DOHH2 (cell line): ENCODE data around the gene LYPD6.

Source experiments
- H3F3A ChIP-seq: fragments of 200-600 bp; sonication (generic), shearing (Covaris generic); 2 replicates; pipeline ENCODE4 v1.6.0; 2016; ENCODE audit warnings: antibody characterized with exemption, mild to moderate bottlenecking; ENCODE audit not compliant: control insufficient read depth, insufficient read depth
- H3K27ac ChIP-seq: fragments of 200-600 bp; sonication (generic); 2 replicates; pipeline ENCODE4 v1.5.1; 2014; ENCODE audit warnings: low read depth, mild to moderate bottlenecking, low read length, moderate library complexity
- H3K27me3 ChIP-seq: fragments of 200-600 bp; sonication (generic); 2 replicates; pipeline ENCODE4 v1.6.1; 2014; ENCODE audit warnings: mild to moderate bottlenecking, low read length, mixed read lengths; ENCODE audit not compliant: control insufficient read depth
- H3K36me3 ChIP-seq: fragments of 200-600 bp; sonication (generic); 2 replicates; pipeline ENCODE4 v1.6.1; 2014; ENCODE audit warnings: mild to moderate bottlenecking, low read length, moderate library complexity, mixed read lengths; ENCODE audit not compliant: control insufficient read depth
- H3K4me1 ChIP-seq: fragments of 200-600 bp; sonication (generic); 2 replicates; pipeline ENCODE4 v1.6.1; 2014; ENCODE audit warnings: mild to moderate bottlenecking, low read length, mixed read lengths; ENCODE audit not compliant: control insufficient read depth
- H3K4me2 ChIP-seq: fragments of 200-600 bp; sonication (generic); 2 replicates; pipeline ENCODE4 v1.6.0; 2014; ENCODE audit warnings: mild to moderate bottlenecking, low read length, moderate library complexity
- H3K4me3 ChIP-seq: fragments of 200-600 bp; sonication (generic); 2 replicates; pipeline ENCODE4 v1.5.1; 2014; ENCODE audit warnings: mild to moderate bottlenecking, low read length, mixed read lengths
- H3K79me2 ChIP-seq: fragments of 200-600 bp; sonication (generic); 2 replicates; pipeline ENCODE4 v1.6.1; 2014; ENCODE audit warnings: mild to moderate bottlenecking, low read length, mixed read lengths; ENCODE audit not compliant: control insufficient read depth
- H3K9me2 ChIP-seq: fragments of 200-600 bp; sonication (generic); replicated peaks from 2 replicates; pipeline ENCODE4 v1.6.1; 2014; ENCODE audit warnings: mild to moderate bottlenecking, low read length, mixed read lengths; ENCODE audit not compliant: control insufficient read depth
- H3K9me3 ChIP-seq: fragments of 200-600 bp; sonication (generic); 2 replicates; pipeline ENCODE4 v1.6.1; 2014; ENCODE audit warnings: antibody characterized with exemption, low read length, mixed read lengths; ENCODE audit not compliant: control insufficient read depth, insufficient read depth
- H4K20me1 ChIP-seq: fragments of 200-600 bp; sonication (generic); 2 replicates; pipeline ENCODE4 v1.6.0; 2014; ENCODE audit warnings: low read depth, mild to moderate bottlenecking, antibody characterized with exemption, low read length, moderate library complexity; ENCODE audit not compliant: control insufficient read depth, insufficient read depth
- EZH2phosphoT487 ChIP-seq: fragments of 200-600 bp; sonication (generic); IDR thresholded peaks from 2 replicates; pipeline ENCODE4 v1.6.1; 2017; ENCODE audit warnings: borderline replicate concordance, mild to moderate bottlenecking, antibody characterized with exemption, low read length, moderate library complexity, mixed read lengths
- TF ChIP-seq, protein P1 (sequence below): fragments of 200-600 bp; sonication (generic); IDR thresholded peaks from one replicate; pipeline ENCODE4 v1.5.1; 2014; ENCODE audit warnings: antibody characterized with exemption, mild to moderate bottlenecking, low read depth, low read length; ENCODE audit not compliant: poor library complexity, severe bottlenecking

LYPD6 gene

DNA sequence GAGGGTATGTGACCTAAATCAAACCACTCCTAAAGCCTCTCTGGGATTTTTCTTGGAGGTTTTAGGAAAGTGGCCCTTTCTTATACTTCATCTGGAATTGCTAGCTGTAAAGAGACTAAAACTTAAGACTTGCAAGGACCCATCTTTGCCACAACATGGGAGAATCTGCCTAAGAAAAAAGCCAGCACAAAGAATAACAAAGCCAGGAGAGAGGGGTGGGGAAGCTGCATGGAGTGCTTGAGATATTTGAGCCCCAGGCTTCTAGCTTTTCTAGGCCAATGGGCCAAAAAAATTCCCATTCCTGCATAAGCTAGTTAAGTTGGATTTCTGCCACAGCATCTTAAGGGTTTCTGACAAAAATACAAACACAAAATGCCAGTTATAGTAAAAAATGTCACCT is 38.5 kb upstream of the LYPD6 start:
- H3K79me2 ChIP-seq = no peaks in the 10 kb centered on the region
- no peak for TF ChIP-seq EZH2phosphoT487
- TF ChIP-seq, protein P1, sequence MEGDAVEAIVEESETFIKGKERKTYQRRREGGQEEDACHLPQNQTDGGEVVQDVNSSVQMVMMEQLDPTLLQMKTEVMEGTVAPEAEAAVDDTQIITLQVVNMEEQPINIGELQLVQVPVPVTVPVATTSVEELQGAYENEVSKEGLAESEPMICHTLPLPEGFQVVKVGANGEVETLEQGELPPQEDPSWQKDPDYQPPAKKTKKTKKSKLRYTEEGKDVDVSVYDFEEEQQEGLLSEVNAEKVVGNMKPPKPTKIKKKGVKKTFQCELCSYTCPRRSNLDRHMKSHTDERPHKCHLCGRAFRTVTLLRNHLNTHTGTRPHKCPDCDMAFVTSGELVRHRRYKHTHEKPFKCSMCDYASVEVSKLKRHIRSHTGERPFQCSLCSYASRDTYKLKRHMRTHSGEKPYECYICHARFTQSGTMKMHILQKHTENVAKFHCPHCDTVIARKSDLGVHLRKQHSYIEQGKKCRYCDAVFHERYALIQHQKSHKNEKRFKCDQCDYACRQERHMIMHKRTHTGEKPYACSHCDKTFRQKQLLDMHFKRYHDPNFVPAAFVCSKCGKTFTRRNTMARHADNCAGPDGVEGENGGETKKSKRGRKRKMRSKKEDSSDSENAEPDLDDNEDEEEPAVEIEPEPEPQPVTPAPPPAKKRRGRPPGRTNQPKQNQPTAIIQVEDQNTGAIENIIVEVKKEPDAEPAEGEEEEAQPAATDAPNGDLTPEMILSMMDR = no peak
- H3K27me3 ChIP-seq = peaks cover 4% of the 10 kb centered on the region; the same call in 1 of the 2 replicates
- no peaks in the 10 kb centered on the region for H3K9me3 ChIP-seq
- no peak overlapping the region for H3K4me3 ChIP-seq
- H4K20me1 ChIP-seq = no peaks in the 10 kb centered on the region
- no peaks in the 10 kb centered on the region for H3F3A ChIP-seq
- no peaks in the 10 kb centered on the region for H3K4me1 ChIP-seq
- H3K36me3 ChIP-seq = no peaks in the 10 kb centered on the region
- no peak overlapping the region for H3K4me2 ChIP-seq
- H3K9me2 ChIP-seq = no peaks in the 10 kb centered on the region
- no peak overlapping the region for H3K27ac ChIP-seq

DNA sequence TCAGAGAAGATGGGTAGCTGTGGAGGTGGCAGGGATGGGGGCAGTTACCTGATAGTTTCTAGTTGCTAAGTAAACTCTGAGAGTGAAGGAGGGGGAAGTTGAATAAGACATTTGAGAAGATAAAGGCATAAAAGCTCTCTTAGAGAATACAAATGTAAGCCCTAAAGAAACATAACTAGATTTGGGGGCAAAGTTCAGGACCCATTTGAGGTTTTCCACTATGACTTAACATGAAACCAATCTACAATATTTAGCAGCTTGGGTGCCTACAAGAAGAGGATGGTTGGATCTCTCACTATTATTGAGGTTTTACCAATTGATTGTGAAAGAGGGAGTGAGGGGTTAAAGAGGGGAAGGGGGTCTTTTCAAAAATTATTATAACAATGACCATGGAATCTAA is 34.4 kb upstream of the LYPD6 start:
- no peak overlapping the region for H3K27ac ChIP-seq
- no peaks in the 10 kb centered on the region for H4K20me1 ChIP-seq
- H3K4me2 ChIP-seq = no peak overlapping the region
- TF ChIP-seq EZH2phosphoT487 = no peak
- TF ChIP-seq, protein P1 = no peak
- H3K4me1 ChIP-seq = no peaks in the 10 kb centered on the region
- H3K36me3 ChIP-seq = no peaks in the 10 kb centered on the region
- H3K27me3 ChIP-seq = peaks cover 6% of the 10 kb centered on the region; the same call in 1 of the 2 replicates
- H3K79me2 ChIP-seq = no peaks in the 10 kb centered on the region
- H3K4me3 ChIP-seq = no peak overlapping the region
- H3K9me3 ChIP-seq = no peaks in the 10 kb centered on the region
- no peaks in the 10 kb centered on the region for H3F3A ChIP-seq
- H3K9me2 ChIP-seq = no peaks in the 10 kb centered on the region

DNA sequence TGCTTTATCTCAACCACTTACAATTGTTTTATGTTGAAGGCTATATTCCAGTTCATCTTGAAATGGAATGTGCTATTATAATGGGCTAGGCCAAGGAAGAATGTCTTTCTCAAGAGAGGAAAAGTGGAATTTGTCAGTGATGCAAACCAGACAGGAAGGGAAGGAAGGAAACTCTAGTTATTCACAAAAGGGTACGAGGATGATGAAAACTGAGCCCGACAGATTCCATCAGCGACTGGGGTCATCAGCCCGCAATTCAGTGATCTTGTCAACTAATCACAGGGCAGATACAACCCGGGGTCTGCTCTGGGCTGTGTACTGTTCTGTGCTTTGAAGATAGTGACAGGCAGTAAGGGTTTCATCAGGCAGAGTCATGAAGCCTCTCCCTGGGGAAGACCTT is 23.4 kb upstream of the LYPD6 start:
- no peak for TF ChIP-seq EZH2phosphoT487
- TF ChIP-seq, protein P1 = no peak
- no peak overlapping the region for H3K27ac ChIP-seq

DNA sequence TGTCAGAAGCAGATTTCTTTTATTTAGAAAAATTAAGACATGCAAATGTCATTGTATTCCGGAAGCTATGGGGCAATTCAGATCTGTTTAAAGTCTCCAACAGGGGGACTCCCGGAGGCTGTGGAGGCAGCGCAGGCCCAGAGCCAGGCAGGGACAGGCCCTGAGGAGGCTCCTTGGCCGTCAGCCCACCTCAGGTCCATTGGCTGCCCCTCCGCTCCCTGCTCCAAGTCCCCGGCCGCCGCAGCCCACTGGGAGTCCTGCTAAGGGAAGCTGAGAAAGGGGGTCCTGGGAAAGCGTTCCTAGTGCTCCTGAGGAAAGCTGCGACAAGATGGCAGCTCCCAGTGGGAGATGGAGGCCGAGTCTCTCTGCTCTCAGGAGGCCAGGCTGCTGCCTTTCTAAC is 20.0 kb upstream of the LYPD6 start:
- no peak overlapping the region for H3K4me2 ChIP-seq
- H4K20me1 ChIP-seq = no peaks in the 10 kb centered on the region
- no peaks in the 10 kb centered on the region for H3K9me3 ChIP-seq
- H3K4me1 ChIP-seq = 0 out of 2 replicates have a peak, but pooled peaks cover 2% of the 10 kb centered on the region
- no peaks in the 10 kb centered on the region for H3K9me2 ChIP-seq
- no peaks in the 10 kb centered on the region for H3K79me2 ChIP-seq
- no peaks in the 10 kb centered on the region for H3F3A ChIP-seq
- no peaks in the 10 kb centered on the region for H3K36me3 ChIP-seq
- H3K27me3 ChIP-seq = peaks cover 13% of the 10 kb centered on the region
- no peak overlapping the region for H3K27ac ChIP-seq
- TF ChIP-seq, protein P1 = no peak
- no peak for TF ChIP-seq EZH2phosphoT487
- H3K4me3 ChIP-seq = no peak overlapping the region

More for the DNA sequence above, 23.4 kb upstream of the LYPD6 start:
- Histone ChIP-seq H3K4me1 (no peaks in the 10 kb centered on the region), H3K36me3 (no peaks in the 10 kb centered on the region), H3K9me3 (no peaks in the 10 kb centered on the region), H3K4me2 (no peak overlapping the region), H3K4me3 (no peak overlapping the region), H4K20me1 (no peaks in the 10 kb centered on the region), H3K79me2 (no peaks in the 10 kb centered on the region), H3K9me2 (no peaks in the 10 kb centered on the region), H3K27me3 (peaks cover 9% of the 10 kb centered on the region; the same call in 1 of the 2 replicates), H3F3A (no peaks in the 10 kb centered on the region)
